IMR-90 (cell line): Measurements from ENCODE around the gene DOC2B. TPM values are rescaled to one million over a fixed set of nuclear protein-coding genes. Genes with fewer than 3 reads are reported as not detected.

Source experiments
- ATAC-seq: fragments of 200-7000 bp; cut with Tn5 transposase; 2 replicates; pipeline ENCODE4 v1.9.1; 2020; ENCODE audit warnings: low read depth, mild to moderate bottlenecking, moderate library complexity
- BruUV-seq: library from RNA; stranded (reverse); fragments of 400-500 nt; replicated peaks from 2 replicates; lab custom pipeline; 2021; lab: Mats Ljungman, UMichigan
- CTCF ChIA-PET: fragments of 300-600 bp; formaldehyde crosslinking; extraction: SDS; loops from one replicate; lab custom pipeline; 2021; ENCODE audit warnings: antibody characterized with exemption; lab: Yijun Ruan, JAX
- POLR2A ChIA-PET: fragments of 300-600 bp; sonication (Branson Sonifier 250); formaldehyde crosslinking; loops from one replicate; lab custom pipeline; 2022; ENCODE audit warnings: antibody characterized with exemption; ENCODE audit not compliant: unreplicated experiment; lab: Charles Lee
- DNase-seq: peaks from one replicate; pipeline ENCODE4 v3.0.0; 2013
- H2AFZ ChIP-seq: replicated peaks from 2 replicates; pipeline ENCODE3; 2013; ENCODE audit warnings: low read length, mild to moderate bottlenecking; ENCODE audit not compliant: poor library complexity
- H2AK5ac ChIP-seq: 2 replicates; pipeline ENCODE4 v1.6.1; 2013; ENCODE audit warnings: low read depth, low read length, inconsistent platforms
- H2AK9ac ChIP-seq: replicated peaks from 2 replicates; pipeline ENCODE3; 2013; ENCODE audit warnings: mild to moderate bottlenecking, low read depth, low read length, moderate library complexity; ENCODE audit not compliant: poor library complexity
- H2BK120ac ChIP-seq: 2 replicates; pipeline ENCODE4 v1.6.1; 2013; ENCODE audit warnings: low read depth, low read length, inconsistent platforms
- H2BK15ac ChIP-seq: 3 replicates; pipeline ENCODE4 v1.6.1; 2013; ENCODE audit warnings: low read depth, low read length, inconsistent platforms
- H2BK20ac ChIP-seq: 2 replicates; pipeline ENCODE4 v1.6.1; 2013; ENCODE audit warnings: low read depth, mild to moderate bottlenecking, inconsistent platforms, low read length, moderate library complexity
- H2BK5ac ChIP-seq: 2 replicates; pipeline ENCODE4 v1.6.1; 2013; ENCODE audit warnings: mild to moderate bottlenecking, low read depth, low read length, inconsistent platforms; ENCODE audit not compliant: poor library complexity, severe bottlenecking
- H3K14ac ChIP-seq: replicated peaks from 2 replicates; pipeline ENCODE4 v1.6.1; 2013; ENCODE audit warnings: low read depth, low read length, inconsistent platforms
- H3K18ac ChIP-seq: 2 replicates; pipeline ENCODE4 v1.6.1; 2013; ENCODE audit warnings: low read depth, low read length, control low read depth
- H3K23ac ChIP-seq: 2 replicates; pipeline ENCODE4 v1.6.1; 2013; ENCODE audit warnings: low read depth, low read length, inconsistent platforms
- H3K27ac ChIP-seq: 2 replicates; pipeline ENCODE4 v1.5.1; 2013; ENCODE audit warnings: mild to moderate bottlenecking, control low read depth, low read length; ENCODE audit not compliant: insufficient read depth
- H3K27me3 ChIP-seq: 2 replicates; pipeline ENCODE4 v1.6.1; 2013; ENCODE audit warnings: low read length; ENCODE audit not compliant: control insufficient read depth, insufficient read depth
- H3K36me3 ChIP-seq: 2 replicates; pipeline ENCODE4 v1.6.1; 2013; ENCODE audit warnings: low read length, mixed read lengths; ENCODE audit not compliant: control insufficient read depth, insufficient read depth
- H3K4ac ChIP-seq: 2 replicates; pipeline ENCODE4 v1.6.1; 2013; ENCODE audit warnings: low read depth, low read length, inconsistent platforms
- H3K4me1 ChIP-seq: 2 replicates; pipeline ENCODE4 v1.6.1; 2013; ENCODE audit warnings: low read length, mixed read lengths; ENCODE audit not compliant: control insufficient read depth, insufficient read depth
- H3K4me2 ChIP-seq: 2 replicates; pipeline ENCODE4 v1.6.1; 2013; ENCODE audit warnings: low read depth, mild to moderate bottlenecking, control low read depth, low read length, moderate library complexity
- H3K4me3 ChIP-seq: 2 replicates; pipeline ENCODE4 v1.5.1; 2013; ENCODE audit warnings: low read depth, mild to moderate bottlenecking, control low read depth, low read length, moderate library complexity; ENCODE audit not compliant: insufficient read depth
- H3K56ac ChIP-seq: 2 replicates; pipeline ENCODE4 v1.6.1; 2013; ENCODE audit warnings: low read length, inconsistent platforms; ENCODE audit not compliant: insufficient read depth; ENCODE audit errors: extremely low read depth
- H3K79me1 ChIP-seq, 2 experiments: 2 replicates each; pipeline ENCODE4 v1.6.1; 2013; ENCODE audit warnings: low read length in 2 of 2, inconsistent platforms in 1 of 2, low read depth in 1 of 2
- H3K9ac ChIP-seq: 2 replicates; pipeline ENCODE4 v1.6.1; 2013; ENCODE audit warnings: low read depth, low read length, control low read depth
- H3K9me1 ChIP-seq: 2 replicates; pipeline ENCODE4 v1.6.1; 2013; ENCODE audit warnings: low read length, inconsistent platforms; ENCODE audit not compliant: insufficient read depth
- H3K9me3 ChIP-seq: 2 replicates; pipeline ENCODE4 v1.6.1; 2013; ENCODE audit warnings: low read length; ENCODE audit not compliant: control insufficient read depth, insufficient read depth
- H4K20me1 ChIP-seq: 2 replicates; pipeline ENCODE4 v1.6.1; 2013; ENCODE audit warnings: low read length, inconsistent platforms; ENCODE audit not compliant: insufficient read depth
- H4K5ac ChIP-seq: 2 replicates; pipeline ENCODE4 v1.6.1; 2013; ENCODE audit warnings: mild to moderate bottlenecking, low read depth, low read length, control low read depth
- H4K8ac ChIP-seq, 2 experiments: 2 replicates each; pipeline ENCODE4 v1.6.1; 2013; ENCODE audit warnings: low read depth in 2 of 2, low read length in 2 of 2, control low read depth in 1 of 2, inconsistent platforms in 1 of 2
- H4K91ac ChIP-seq: 2 replicates; pipeline ENCODE4 v1.6.1; 2013; ENCODE audit warnings: low read depth, low read length, inconsistent platforms; ENCODE audit not compliant: insufficient read depth
- BHLHE40 ChIP-seq: fragments of 150-350 bp; IDR thresholded peaks from 2 replicates; pipeline ENCODE4 v1.6.1; 2016; ENCODE audit warnings: mild to moderate bottlenecking, low read depth, low read length
- FOS ChIP-seq: fragments of 150-350 bp; IDR thresholded peaks from 2 replicates; pipeline ENCODE4 v1.6.1; 2016; ENCODE audit warnings: low read depth, low read length
- WGBS, 2 experiments: methylation state at CpG; one replicate each; pipeline versions ENCODE4 v1.1.5 to v1.1.7; 2013; ENCODE audit warnings: missing lambda C conversion rate in 2 of 2; ENCODE audit not compliant: insufficient read length in 1 of 2; ENCODE audit errors: extremely low coverage in 2 of 2; 5-methylcytosine and 5-hydroxymethylcytosine counted together
- dilution Hi-C: fragments of 300-500 bp; cut with HindIII; formaldehyde crosslinking; loops from one replicate; pipeline ENCODE4 v1.14.3; 2018; ENCODE audit warnings: low sequenced_read_pairs; ENCODE audit not compliant: unreplicated experiment
- in situ Hi-C: fragments of 300-500 bp; cut with MboI; formaldehyde crosslinking; loops from 3 replicates; pipeline ENCODE4 v1.14.3; 2019; ENCODE audit warnings: low sequenced_read_pairs, inconsistent platforms, mixed read lengths
- intact Hi-C: fragments of 100-400 bp; cut with micrococcal nuclease; formaldehyde crosslinking; loops from 2 replicates; pipeline ENCODE4 v1.10.0; 2022
- polyA plus RNA-seq, 3 experiments: library from polyadenylated mRNA; depleted of rRNA; stranded (reverse); fragments of >200 nt; gene quantifications; 2 replicates each; pipeline ENCODE4 v1.2.3, GENCODE V29; 2012; ENCODE audit warnings: low replicate concordance in 1 of 3
- total RNA-seq: library from RNA; depleted of rRNA; stranded (reverse); fragments of >200 nt; gene quantifications from 2 replicates; pipeline ENCODE4 v1.2.3, GENCODE V29; 2012

Gene DOC2B
- total and polyA plus RNA-seq, 2 of the 4 experiments (the other 2 are of a cell fraction), result not detected

GRCh38 chr17:192666-193425, 11.4 kb upstream of the DOC2B start:
- no peaks in the 10 kb centered on the region for H3K4me1 ChIP-seq
- in situ Hi-C loops (no loop called here), dilution Hi-C loops (no loop called here), intact Hi-C loops (no loop called here)
- ChIA-PET CTCF (no interaction called here), POLR2A (no interaction called here)
- ATAC-seq (no peak), DNase-seq (no peak)
- H3K9me1 ChIP-seq, result no peaks in the 10 kb centered on the region
- no TSS peak for BruUV-seq
- H3K56ac ChIP-seq, result no peak overlapping the region
- H4K91ac ChIP-seq, result no peak overlapping the region
- no peaks in the 10 kb centered on the region for H4K20me1 ChIP-seq
- no peak overlapping the region for H2BK20ac ChIP-seq
- H3K36me3 ChIP-seq, result no peaks in the 10 kb centered on the region
- no peak overlapping the region for H2BK15ac ChIP-seq
- H3K4me3 ChIP-seq, result no peak overlapping the region
- no peak overlapping the region for H2BK120ac ChIP-seq
- H3K9ac ChIP-seq, result no peak overlapping the region
- H2AFZ ChIP-seq, result no peak overlapping the region
- no peak overlapping the region for H2AK9ac ChIP-seq
- H4K5ac ChIP-seq, result no peak overlapping the region
- H3K9me3 ChIP-seq, result no peaks in the 10 kb centered on the region
- H3K18ac ChIP-seq, result no peak overlapping the region
- no peak overlapping the region for H3K4me2 ChIP-seq
- WGBS, 2 experiments, result 80% methylated on average over 2 of the region's 21 CpGs; no CpG with 5 or more reads in 1 of the 2 experiments
- peaks cover 15% of the 10 kb centered on the region for H3K27me3 ChIP-seq
- no peak overlapping the region for H2AK5ac ChIP-seq
- TF ChIP-seq BHLHE40, result no peak
- TF ChIP-seq FOS, result no peak
- H3K23ac ChIP-seq, result no peak overlapping the region
- H3K14ac ChIP-seq, result no peak overlapping the region
- H2BK5ac ChIP-seq, result no peak overlapping the region
- H3K4ac ChIP-seq, result no peak overlapping the region
- H3K27ac ChIP-seq, result no peak overlapping the region
- H4K8ac ChIP-seq, result no peak overlapping the region
- H3K79me1 ChIP-seq, result no peaks in the 10 kb centered on the region
